Measurements from ENCODE around the gene CDKN2B-AS1. TPM values are rescaled to one million over a fixed set of nuclear protein-coding genes. Genes with fewer than 3 reads are reported as not detected.

CDKN2B-AS1 gene
- polyA plus RNA-seq, 6 donors from 2014 or later, result 0.48 to 1.2 (median 0.76) TPM; not detected in 2

- Mint-ChIP-seq H3K4me1 (peaks cover 23 to 45% (median 40%) of the 10 kb centered on the region in 3 donors), H3K36me3 (peaks cover 16 to 42% of the 10 kb centered on the region in 2 donors), H3K27me3 (peaks cover 87 to 90% (median 87%) of the 10 kb centered on the region in 3 donors), H3K9me3 (peaks cover 11 to 61% (median 40%) of the 10 kb centered on the region in 7 donors), H3K27ac (peak overlapping the region in 5 of 6 donors; percentile 64 to 99 (median 94)), H3K4me3 (peak overlapping the region in 7 of 8 donors; percentile 20 to 73 (median 53))
- DNase-seq (no peak), ATAC-seq (ENCODE audit: low read depth in 2 of 2) (no peak)
These were observed 25.3 kb upstream of the CDKN2B-AS1 start for GRCh38 chr9:21969011-21969940.

- H3K27me3 Mint-ChIP-seq, result peaks cover 87 to 90% (median 89%) of the 10 kb centered on the region in 3 donors
- ATAC-seq (ENCODE audit: low read depth in 2 of 2), result no peak
- no peak for DNase-seq
- peaks cover 31 to 45% (median 44%) of the 10 kb centered on the region in 3 donors for H3K4me1 Mint-ChIP-seq
- peaks cover 11 to 63% (median 43%) of the 10 kb centered on the region in 7 donors for H3K9me3 Mint-ChIP-seq
- peak overlapping the region in 5 of 6 donors; percentile 7 to 97 (median 61) for H3K27ac Mint-ChIP-seq
- H3K36me3 Mint-ChIP-seq, result peaks cover 16 to 51% of the 10 kb centered on the region in 2 donors
- peak overlapping the region in 6 of 8 donors; percentile 32 to 80 (median 52) for H3K4me3 Mint-ChIP-seq
These were observed 24.4 kb upstream of the CDKN2B-AS1 start for GRCh38 chr9:21969951-21970799.

GRCh38 chr9:21970800-21971640 lies 23.6 kb upstream of the CDKN2B-AS1 start:
- Mint-ChIP-seq H3K4me1 (peaks cover 26 to 45% (median 43%) of the 10 kb centered on the region in 3 donors), H3K36me3 (peaks cover 13 to 46% of the 10 kb centered on the region in 2 donors), H3K9me3 (peaks cover 6 to 56% (median 39%) of the 10 kb centered on the region in 7 donors), H3K4me3 (peak overlapping the region in 5 of 8 donors; percentile 41 to 87 (median 64)), H3K27ac (peak overlapping the region in 4 of 6 donors; percentile 7 to 97 (median 89)), H3K27me3 (peaks cover 87 to 89% (median 89%) of the 10 kb centered on the region in 3 donors)
- ATAC-seq (ENCODE audit: low read depth in 2 of 2) (no peak), DNase-seq (no peak)

- peaks cover 77 to 87% (median 85%) of the 10 kb centered on the region in 3 donors for H3K27me3 Mint-ChIP-seq
- peaks cover 11 to 38% of the 10 kb centered on the region in 2 donors for H3K36me3 Mint-ChIP-seq
- peaks cover 26 to 44% (median 41%) of the 10 kb centered on the region in 3 donors for H3K4me1 Mint-ChIP-seq
- no peak overlapping the region for H3K27ac Mint-ChIP-seq
- peaks cover 6 to 49% (median 35%) of the 10 kb centered on the region in 7 donors for H3K9me3 Mint-ChIP-seq
- no peak for DNase-seq
- ATAC-seq (ENCODE audit: low read depth in 2 of 2), result no peak
- H3K4me3 Mint-ChIP-seq, result peak overlapping the region in 2 of 8 donors; percentile 35 to 68
These were observed 22.2 kb upstream of the CDKN2B-AS1 start for GRCh38 chr9:21972361-21972760.

GRCh38 chr9:21974343-21974721 lies 20.3 kb upstream of the CDKN2B-AS1 start:
- H3K36me3 Mint-ChIP-seq, result peaks cover 3 to 37% of the 10 kb centered on the region in 2 donors
- peaks cover 78 to 84% (median 82%) of the 10 kb centered on the region in 3 donors for H3K27me3 Mint-ChIP-seq
- ATAC-seq (ENCODE audit: low read depth in 2 of 2), result no peak
- peaks cover 0 to 42% (median 23%) of the 10 kb centered on the region in 7 donors for H3K9me3 Mint-ChIP-seq
- H3K4me1 Mint-ChIP-seq, result peaks cover 20 to 34% (median 32%) of the 10 kb centered on the region in 3 donors
- peak overlapping the region; percentile 75 to 94 (median 89) for H3K4me3 Mint-ChIP-seq
- peak overlapping the region in 5 of 6 donors; percentile 63 to 84 (median 72) for H3K27ac Mint-ChIP-seq
- DNase-seq, result no peak

- H3K4me1 Mint-ChIP-seq, result peaks cover 20 to 32% (median 31%) of the 10 kb centered on the region in 3 donors
- ATAC-seq (ENCODE audit: low read depth in 2 of 2) (peak; percentile 55 to 68), DNase-seq (peak; percentile 31)
- peaks cover 0 to 40% (median 19%) of the 10 kb centered on the region in 7 donors for H3K9me3 Mint-ChIP-seq
- peaks cover 3 to 37% of the 10 kb centered on the region in 2 donors for H3K36me3 Mint-ChIP-seq
- H3K4me3 Mint-ChIP-seq, result peak overlapping the region; percentile 75 to 94 (median 89)
- H3K27me3 Mint-ChIP-seq, result peaks cover 78 to 86% (median 83%) of the 10 kb centered on the region in 3 donors
- peak overlapping the region in 4 of 6 donors; percentile 9 to 94 (median 68) for H3K27ac Mint-ChIP-seq
These were observed 19.7 kb upstream of the CDKN2B-AS1 start for GRCh38 chr9:21974722-21975409.

GRCh38 chr9:21976334-21976875 lies 18.2 kb upstream of the CDKN2B-AS1 start:
- no peak for DNase-seq
- H3K9me3 Mint-ChIP-seq, result peaks cover 0 to 30% (median 9%) of the 10 kb centered on the region in 7 donors
- peak overlapping the region in 3 of 8 donors; percentile 20 to 80 (median 57) for H3K4me3 Mint-ChIP-seq
- no peak overlapping the region for H3K27ac Mint-ChIP-seq
- peaks cover 3 to 28% of the 10 kb centered on the region in 2 donors for H3K36me3 Mint-ChIP-seq
- H3K27me3 Mint-ChIP-seq, result peaks cover 68 to 78% (median 78%) of the 10 kb centered on the region in 3 donors
- ATAC-seq (ENCODE audit: low read depth in 2 of 2), result no peak
- peaks cover 16 to 32% (median 29%) of the 10 kb centered on the region in 3 donors for H3K4me1 Mint-ChIP-seq

- Mint-ChIP-seq H3K4me1 (peaks cover 0 to 5% (median 1%) of the 10 kb centered on the region in 3 donors), H3K36me3 (peaks cover 0 to 11% of the 10 kb centered on the region in 2 donors), H3K27ac (no peak overlapping the region), H3K27me3 (peaks cover 53 to 75% (median 59%) of the 10 kb centered on the region in 3 donors), H3K4me3 (no peak overlapping the region), H3K9me3 (peaks cover 0 to 7% (median 0%) of the 10 kb centered on the region in 7 donors)
- DNase-seq (no peak), ATAC-seq (ENCODE audit: low read depth in 2 of 2) (no peak)
These were observed 12.2 kb upstream of the CDKN2B-AS1 start for GRCh38 chr9:21982391-21982790.

GRCh38 chr9:21982861-21983560 lies 11.6 kb upstream of the CDKN2B-AS1 start:
- Mint-ChIP-seq H3K4me3 (no peak overlapping the region), H3K27me3 (peaks cover 52 to 74% (median 59%) of the 10 kb centered on the region in 3 donors)

GRCh38 chr9:21983561-21983935 lies 11.0 kb upstream of the CDKN2B-AS1 start:
- H3K4me3 Mint-ChIP-seq, result no peak overlapping the region
- no peak for DNase-seq
- H3K27me3 Mint-ChIP-seq, result peaks cover 55 to 75% (median 58%) of the 10 kb centered on the region in 3 donors
- H3K27ac Mint-ChIP-seq, result no peak overlapping the region
- ATAC-seq (ENCODE audit: low read depth in 2 of 2), result peak; percentile 30
- H3K36me3 Mint-ChIP-seq, result peaks cover 0 to 11% of the 10 kb centered on the region in 2 donors
- peaks cover 0 to 5% (median 1%) of the 10 kb centered on the region in 3 donors for H3K4me1 Mint-ChIP-seq
- H3K9me3 Mint-ChIP-seq, result peaks cover 0 to 7% (median 0%) of the 10 kb centered on the region in 7 donors

More at GRCh38 chr9:21982861-21983560, 11.6 kb upstream of the CDKN2B-AS1 start:
- peaks cover 0 to 11% of the 10 kb centered on the region in 2 donors for H3K36me3 Mint-ChIP-seq
- H3K9me3 Mint-ChIP-seq, result peaks cover 0 to 7% (median 0%) of the 10 kb centered on the region in 7 donors
- no peak overlapping the region for H3K27ac Mint-ChIP-seq
- DNase-seq (no peak), ATAC-seq (ENCODE audit: low read depth in 2 of 2) (no peak)
- H3K4me1 Mint-ChIP-seq, result peaks cover 0 to 5% (median 1%) of the 10 kb centered on the region in 3 donors

GRCh38 chr9:21984101-21984500 lies 10.5 kb upstream of the CDKN2B-AS1 start:
- H3K27ac Mint-ChIP-seq, result no peak overlapping the region
- DNase-seq (no peak), ATAC-seq (ENCODE audit: low read depth in 2 of 2) (no peak)
- H3K4me3 Mint-ChIP-seq, result no peak overlapping the region
- H3K9me3 Mint-ChIP-seq, result peaks cover 0 to 7% (median 2%) of the 10 kb centered on the region in 7 donors
- H3K4me1 Mint-ChIP-seq, result peaks cover 0 to 5% (median 1%) of the 10 kb centered on the region in 3 donors
- peaks cover 0 to 5% of the 10 kb centered on the region in 2 donors for H3K36me3 Mint-ChIP-seq
- peaks cover 55 to 75% (median 56%) of the 10 kb centered on the region in 3 donors for H3K27me3 Mint-ChIP-seq
